SK-N-SH (cell line): Measurements from ENCODE around the gene CCDC27. TPM values are rescaled to one million over a fixed set of nuclear protein-coding genes. Genes with fewer than 3 reads are reported as not detected.

Experiments used
- CTCF ChIA-PET: fragments of 300-600, 350-600 bp; formaldehyde crosslinking; extraction: SDS; loops from one replicate; lab custom pipeline; 2021; lab: Yijun Ruan, JAX
- POLR2A ChIA-PET: fragments of 350-600 bp; sonication (Branson Sonifier 250); formaldehyde crosslinking; extraction: SDS; loops from one replicate; lab custom pipeline; 2020; ENCODE audit warnings: antibody characterized with exemption, inconsistent platforms; lab: Yijun Ruan, JAX
- DNase-seq: peaks from one replicate; pipeline ENCODE4 v3.0.0; 2012
- H2AFZ ChIP-seq: fragments of 200-600 bp; sonication (generic); 2 replicates; pipeline ENCODE4 v1.8.1; 2016; ENCODE audit warnings: antibody characterized with exemption, mild to moderate bottlenecking, low read depth
- H3F3A ChIP-seq: fragments of 200-600 bp; sonication (generic); replicated peaks from 2 replicates; pipeline ENCODE3; 2016; ENCODE audit warnings: antibody characterized with exemption, mild to moderate bottlenecking; ENCODE audit not compliant: insufficient read depth
- H3K27ac ChIP-seq, 2 experiments: fragments of 200-500 bp in 1 of 2; fragments of 200-600 bp in 1 of 2; sonication (Bioruptor generic) in 1 of 2; sonication (generic), shearing (Covaris generic) in 1 of 2; 2 replicates each; pipeline versions ENCODE4 v1.5.1 to v1.6.1; 2014 to 2016; ENCODE audit warnings: low read depth in 2 of 2, inconsistent platforms in 1 of 2, low read length in 1 of 2, mild to moderate bottlenecking in 1 of 2, mixed read lengths in 1 of 2
- H3K27me3 ChIP-seq: fragments of 200-600 bp; sonication (generic), shearing (Covaris generic); 2 replicates; pipeline ENCODE4 v1.6.1; 2016; ENCODE audit warnings: mixed run types; ENCODE audit not compliant: insufficient read depth
- H3K36me3 ChIP-seq, 2 experiments: fragments of 200-500 bp in 1 of 2; fragments of 200-600 bp in 1 of 2; sonication (Bioruptor generic) in 1 of 2; sonication (generic) in 1 of 2; replicated peaks in 1 of 2; 2 replicates each; pipeline versions ENCODE3 to v1.5.1; 2014 to 2016; ENCODE audit warnings: low read length in 1 of 2, mild to moderate bottlenecking in 1 of 2; ENCODE audit not compliant: insufficient read depth in 2 of 2, control insufficient read depth in 1 of 2
- H3K4me1 ChIP-seq, 2 experiments: fragments of 200-500 bp in 1 of 2; fragments of 200-600 bp in 1 of 2; sonication (Bioruptor generic) in 1 of 2; sonication (generic), shearing (Covaris generic) in 1 of 2; 2 replicates each; pipeline versions ENCODE4 v1.5.1 to v1.6.1; 2014 to 2016; ENCODE audit warnings: low read depth in 1 of 2, low read length in 1 of 2, mixed run types in 1 of 2; ENCODE audit not compliant: insufficient read depth in 2 of 2, control insufficient read depth in 1 of 2
- H3K4me2 ChIP-seq: fragments of 200-600 bp; sonication (generic), shearing (Covaris generic); 2 replicates; pipeline ENCODE4 v1.6.1; 2017; ENCODE audit warnings: mixed run types
- H3K4me3 ChIP-seq, 2 experiments: fragments of 200-500 bp in 1 of 2; fragments of 200-600 bp in 1 of 2; sonication (Bioruptor generic) in 1 of 2; sonication (generic), shearing (Covaris generic) in 1 of 2; 2 replicates each; pipeline versions ENCODE4 v1.5.1 to v1.8.1; 2014 to 2016; ENCODE audit warnings: low read depth in 2 of 2, inconsistent platforms in 1 of 2, low read length in 1 of 2, mild to moderate bottlenecking in 1 of 2, mixed read lengths in 1 of 2, moderate library complexity in 1 of 2
- H3K79me2 ChIP-seq: fragments of 200-600 bp; sonication (generic); 2 replicates; pipeline ENCODE4 v1.8.1; 2017; ENCODE audit warnings: mild to moderate bottlenecking; ENCODE audit not compliant: insufficient read depth
- H3K9ac ChIP-seq: fragments of 200-600 bp; sonication (generic); 2 replicates; pipeline ENCODE4 v1.6.1; 2017; ENCODE audit warnings: mixed run types
- H3K9me2 ChIP-seq: fragments of 200-600 bp; sonication (generic); 2 replicates; pipeline ENCODE4 v1.6.1; 2017; ENCODE audit warnings: mixed run types
- H3K9me3 ChIP-seq: fragments of 200-600 bp; sonication (generic); 2 replicates; pipeline ENCODE4 v1.6.1; 2017; ENCODE audit warnings: mixed run types, mild to moderate bottlenecking, moderate library complexity
- H4K20me1 ChIP-seq: fragments of 200-600 bp; sonication (generic); 2 replicates; pipeline ENCODE4 v1.6.1; 2017; ENCODE audit warnings: mild to moderate bottlenecking, mixed run types; ENCODE audit not compliant: insufficient read depth
- CHD2 ChIP-seq: fragments of 150-350 bp; IDR thresholded peaks from 2 replicates; pipeline ENCODE4 v1.6.1; 2018; ENCODE audit warnings: low read length; ENCODE audit not compliant: partially characterized antibody
- EZH2phosphoT487 ChIP-seq: fragments of 200-600 bp; sonication (generic); IDR thresholded peaks from 2 replicates; pipeline ENCODE4 v1.6.1; 2017; ENCODE audit warnings: low read depth, mixed run types, mild to moderate bottlenecking, antibody characterized with exemption, moderate library complexity, borderline replicate concordance
- FOSL2 ChIP-seq: IDR thresholded peaks from 2 replicates; pipeline ENCODE4 v1.4.0; 2012; ENCODE audit warnings: low read depth, mild to moderate bottlenecking, moderate library complexity, borderline replicate concordance
- FOXJ3 ChIP-seq: sonication (generic); formaldehyde crosslinking; IDR thresholded peaks from 2 replicates; pipeline ENCODE4 v1.5.1; 2020; ENCODE audit warnings: mild to moderate bottlenecking, missing genetic modification reagents
- GABPA ChIP-seq: IDR thresholded peaks from 2 replicates; pipeline ENCODE4 v1.4.0; 2012; ENCODE audit warnings: low read depth, mild to moderate bottlenecking
- GATA2 ChIP-seq: sonication (generic); formaldehyde crosslinking; IDR thresholded peaks from 2 replicates; pipeline ENCODE4 v1.5.0; 2020; ENCODE audit warnings: mild to moderate bottlenecking, missing genetic modification reagents
- MAX ChIP-seq: IDR thresholded peaks from 2 replicates; pipeline ENCODE4 v1.4.0; 2012; ENCODE audit warnings: low read depth
- MEF2A ChIP-seq: IDR thresholded peaks from 2 replicates; pipeline ENCODE4 v1.4.0; 2012; ENCODE audit warnings: low read depth, borderline replicate concordance
- NFIC ChIP-seq: IDR thresholded peaks from 2 replicates; pipeline ENCODE4 v1.4.0; 2012; ENCODE audit warnings: borderline replicate concordance
- PBX3 ChIP-seq: IDR thresholded peaks from 2 replicates; pipeline ENCODE4; 2012
- POLR2AphosphoS5 ChIP-seq: IDR thresholded peaks from 2 replicates; pipeline ENCODE4 v1.6.1; 2012; ENCODE audit warnings: low read depth, low read length
- RAD21 ChIP-seq: IDR thresholded peaks from 2 replicates; pipeline ENCODE4 v1.6.1; 2012; ENCODE audit warnings: mild to moderate bottlenecking, low read length
- RCOR1 ChIP-seq: fragments of 150-350 bp; IDR thresholded peaks from 2 replicates; pipeline ENCODE4 v1.6.1; 2017; ENCODE audit warnings: antibody characterized with exemption, low read length
- REST ChIP-seq: IDR thresholded peaks from 2 replicates; pipeline ENCODE4 v1.6.1; 2012; ENCODE audit warnings: mild to moderate bottlenecking, low read depth, low read length, moderate library complexity
- RXRA ChIP-seq: IDR thresholded peaks from 2 replicates; pipeline ENCODE4 v1.4.0; 2012; ENCODE audit warnings: low read depth, mild to moderate bottlenecking, borderline replicate concordance
- SIN3A ChIP-seq: IDR thresholded peaks from 2 replicates; pipeline ENCODE4 v1.6.1; 2012; ENCODE audit warnings: low read depth, mild to moderate bottlenecking, low read length, moderate library complexity, borderline replicate concordance
- TAF1 ChIP-seq: IDR thresholded peaks from 2 replicates; pipeline ENCODE4 v1.6.1; 2012; ENCODE audit warnings: low read depth, mild to moderate bottlenecking, low read length, moderate library complexity, borderline replicate concordance
- USF1 ChIP-seq: IDR thresholded peaks from 2 replicates; pipeline ENCODE4 v1.4.0; 2012; ENCODE audit warnings: low read depth, borderline replicate concordance
- YY1 ChIP-seq: IDR thresholded peaks from 2 replicates; pipeline ENCODE4 v1.4.0; 2012; ENCODE audit warnings: low read depth, mild to moderate bottlenecking
- WGBS: methylation state at CpG from one replicate; pipeline ENCODE4 v1.1.6; 2017; ENCODE audit warnings: low lambda C conversion rate; 5-methylcytosine and 5-hydroxymethylcytosine counted together
- polyA plus RNA-seq, 3 experiments: library from polyadenylated mRNA; depleted of rRNA; stranded (reverse); fragments of >200 nt; gene quantifications; 2 replicates each; pipeline ENCODE4 v1.2.3, GENCODE V29; 2012

Gene CCDC27
- polyA plus RNA-seq, 1 of the 3 experiments (the other 2 are of a cell fraction): not detected

GRCh38 chr1:3814771-3815561 lies 62.7 kb downstream of the CCDC27 start:
- peaks cover 0 to 22% of the 10 kb centered on the region in 2 experiments; a peak in 2 of 4 replicates for H3K4me1 ChIP-seq
- POLR2A ChIA-PET: no interaction called here

More at GRCh38 chr1:3814771-3815561, 62.7 kb downstream of the CCDC27 start:
- TF ChIP-seq CHD2: no peak
- TF ChIP-seq GATA2 (CRISPR knock-in tag): no peak
- TF ChIP-seq REST: no peak
- TF ChIP-seq RXRA: no peak
- no peak for TF ChIP-seq RAD21
- TF ChIP-seq TAF1: no peak
- TF ChIP-seq FOXJ3 (CRISPR knock-in tag): no peak
- no peak for TF ChIP-seq GABPA
- TF ChIP-seq RCOR1: no peak
- TF ChIP-seq MEF2A: no peak
- no peak for TF ChIP-seq NFIC
- TF ChIP-seq PBX3: no peak
- no peak for TF ChIP-seq FOSL2
- no peak for TF ChIP-seq EZH2phosphoT487
- TF ChIP-seq POLR2AphosphoS5: no peak
- TF ChIP-seq YY1: no peak
- TF ChIP-seq SIN3A: no peak
- TF ChIP-seq USF1: no peak
- TF ChIP-seq MAX: no peak
- Histone ChIP-seq H2AFZ (no peak overlapping the region), H3K9me3 (no peaks in the 10 kb centered on the region), H3K36me3 (peaks cover 0 to 10% of the 10 kb centered on the region in 2 experiments), H3K9ac (no peak overlapping the region), H3F3A (no peaks in the 10 kb centered on the region), H3K9me2 (no peaks in the 10 kb centered on the region), H4K20me1 (no peaks in the 10 kb centered on the region), H3K4me2 (no peak overlapping the region), H3K27ac (no peak overlapping the region), H3K27me3 (no peaks in the 10 kb centered on the region), H3K79me2 (no peaks in the 10 kb centered on the region), H3K4me3 (no peak overlapping the region)
- WGBS: 91% methylated on average over 22 of the region's 42 CpGs
- DNase-seq: no peak
- CTCF ChIA-PET: interaction anchor here (1.5 kb wide), 1 partner anchor 39 kb away, joined by 4 read pairs; no protein-coding TSS in a partner anchor
